K562 (cell line): ENCODE measurements around the gene RAD1. TPM values are rescaled to one million over a fixed set of nuclear protein-coding genes. Genes with fewer than 3 reads are reported as not detected.

Source experiments
- ATAC-seq: fragments of 200-7000 bp; cut with Tn5 transposase; 3 replicates; pipeline ENCODE4 v1.9.1; 2020; ENCODE audit warnings: moderate library complexity
- BruUV-seq: library from RNA; stranded (reverse); fragments of 400-500 nt; replicated peaks from 2 replicates; lab custom pipeline; 2021; lab: Mats Ljungman, UMichigan
- CTCF ChIA-PET: fragments of 300-600 bp; formaldehyde crosslinking; extraction: SDS; loops from one replicate; lab custom pipeline; 2021; ENCODE audit warnings: low intra/inter-chr PET ratio; lab: Yijun Ruan, JAX
- POLR2A ChIA-PET: fragments of 300-600, 350-650 bp; sonication (Branson Sonifier 250); formaldehyde crosslinking; extraction: SDS; loops from one replicate; lab custom pipeline; 2021; ENCODE audit warnings: antibody characterized with exemption, inconsistent platforms; lab: Yijun Ruan, JAX
- DNase-seq, 4 experiments: peaks; one replicate each; pipeline versions ENCODE4 v3.0.0 to v3.0.0-alpha.2; 2011 to 2018; ENCODE audit warnings: low spot score in 3 of 4, mixed read lengths in 3 of 4; ENCODE audit errors: extremely low read depth in 1 of 4
- FAIRE-seq: peaks from 2 replicates; lab custom pipeline; 2011; peaks lifted over from hg19 to GRCh38; lab: Jason Lieb, UNC
- H2AFZ ChIP-seq: 2 replicates; pipeline ENCODE4 v1.6.0; 2011; ENCODE audit warnings: low read depth, low read length, control low read depth, inconsistent platforms
- H3K27ac ChIP-seq: fragments of 200-600 bp; 3 replicates; pipeline ENCODE4 v1.8.0; 2011; ENCODE audit warnings: low read depth, mild to moderate bottlenecking, control low read depth, inconsistent platforms, low read length, moderate library complexity, mixed read lengths; ENCODE audit errors: extremely low read depth
- H3K27me3 ChIP-seq, 2 experiments: fragments of 300-600 bp in 1 of 2; 2 replicates in 1 of 2; 3 replicates in 1 of 2; pipeline versions ENCODE4 v1.6.0 to v1.8.0; 2011; ENCODE audit warnings: inconsistent platforms in 2 of 2, low read length in 2 of 2, mild to moderate bottlenecking in 1 of 2, mixed read lengths in 1 of 2, moderate library complexity in 1 of 2; ENCODE audit not compliant: control insufficient read depth in 2 of 2, insufficient read depth in 2 of 2
- H3K36me3 ChIP-seq: fragments of 300-600 bp; 3 replicates; pipeline ENCODE4 v1.8.0; 2011; ENCODE audit warnings: mild to moderate bottlenecking, low read length, inconsistent platforms; ENCODE audit not compliant: control insufficient read depth, insufficient read depth
- H3K4me1 ChIP-seq, 2 experiments: fragments of 200-600 bp in 1 of 2; replicated peaks in 1 of 2; 2 replicates in 1 of 2; 3 replicates in 1 of 2; pipeline versions ENCODE4 v1.5.1 to v1.8.0; 2011; ENCODE audit warnings: inconsistent platforms in 2 of 2, low read length in 2 of 2, mild to moderate bottlenecking in 1 of 2, mixed read lengths in 1 of 2, moderate library complexity in 1 of 2; ENCODE audit not compliant: control insufficient read depth in 2 of 2, insufficient read depth in 2 of 2
- H3K4me2 ChIP-seq: 2 replicates; pipeline ENCODE4 v1.6.1; 2011; ENCODE audit warnings: low read length, control low read depth, inconsistent platforms, mixed read lengths; ENCODE audit not compliant: insufficient read depth
- H3K4me3 ChIP-seq: fragments of 200-600 bp; sonication (generic), shearing (Covaris generic); 2 replicates; pipeline ENCODE4 v1.5.1; 2016; ENCODE audit warnings: control low read depth, inconsistent platforms
- H3K79me2 ChIP-seq: fragments of 200-600 bp; 3 replicates; pipeline ENCODE4 v1.8.0; 2011; ENCODE audit warnings: low read length, inconsistent platforms; ENCODE audit not compliant: control insufficient read depth, insufficient read depth
- H3K9ac ChIP-seq, 2 experiments: 2 replicates each; pipeline versions ENCODE4 v1.6.0 to v1.6.1; 2011; ENCODE audit warnings: low read depth in 2 of 2, low read length in 2 of 2, control low read depth in 1 of 2, inconsistent platforms in 1 of 2, mild to moderate bottlenecking in 1 of 2, mixed read lengths in 1 of 2; ENCODE audit not compliant: insufficient read depth in 1 of 2
- H3K9me1 ChIP-seq: one replicate; pipeline ENCODE4 v1.6.0; 2011; ENCODE audit warnings: inconsistent platforms, mild to moderate bottlenecking, low read length, moderate library complexity; ENCODE audit not compliant: control insufficient read depth, insufficient read depth
- H3K9me3 ChIP-seq: replicated peaks from 2 replicates; pipeline ENCODE4 v1.5.1; 2011; ENCODE audit warnings: low read depth, low read length, inconsistent platforms; ENCODE audit not compliant: control insufficient read depth, insufficient read depth
- H4K20me1 ChIP-seq: replicated peaks from 2 replicates; pipeline ENCODE4 v1.6.1; 2011; ENCODE audit warnings: low read length, inconsistent platforms, mixed read lengths; ENCODE audit not compliant: control insufficient read depth, insufficient read depth
- ARNT ChIP-seq, 2 experiments: fragments of 450-650 bp; IDR thresholded peaks; 2 replicates each; pipeline ENCODE4 v1.6.1; 2016; ENCODE audit warnings: mild to moderate bottlenecking in 1 of 2
- CBX5 ChIP-seq: IDR thresholded peaks from 2 replicates; pipeline ENCODE4 v1.6.1; 2014; ENCODE audit warnings: low read depth, borderline replicate concordance
- CTBP1 ChIP-seq: fragments of 450-650 bp; IDR thresholded peaks from 2 replicates; pipeline ENCODE4 v1.6.1; 2016; ENCODE audit warnings: borderline replicate concordance
- EHMT2 ChIP-seq: fragments of 450-650 bp; IDR thresholded peaks from 2 replicates; pipeline ENCODE4 v1.6.1; 2018; ENCODE audit warnings: antibody characterized with exemption
- ERF ChIP-seq: fragments of 450-650 bp; formaldehyde crosslinking; IDR thresholded peaks from 2 replicates; pipeline ENCODE4 v1.4.0; 2020; ENCODE audit warnings: mild to moderate bottlenecking, mixed read lengths
- FOXK2 ChIP-seq, 2 experiments: fragments of 450-650 bp; IDR thresholded peaks in 1 of 2; conservative IDR thresholded peaks in 1 of 2; 2 replicates each; pipeline ENCODE4 v1.6.1; 2016; ENCODE audit warnings: low read depth in 2 of 2, mild to moderate bottlenecking in 1 of 2
- GATAD2B ChIP-seq: fragments of 450-650 bp; IDR thresholded peaks from 2 replicates; pipeline ENCODE4 v1.6.1; 2017; ENCODE audit warnings: mild to moderate bottlenecking, borderline replicate concordance
- HDAC1 ChIP-seq, 2 experiments: fragments of 450-650 bp; IDR thresholded peaks; 2 replicates each; pipeline ENCODE4 v1.6.1; 2016 to 2017; ENCODE audit warnings: inconsistent platforms in 1 of 2, mild to moderate bottlenecking in 1 of 2, moderate library complexity in 1 of 2
- HDGF ChIP-seq: fragments of 450-650 bp; IDR thresholded peaks from 2 replicates; pipeline ENCODE4 v1.6.1; 2016
- SMARCB1 ChIP-seq: IDR thresholded peaks from 2 replicates; pipeline ENCODE4 v1.6.1; 2011; ENCODE audit warnings: improper control_type of control experiment, low read depth; ENCODE audit not compliant: insufficient read length
- STAT5B ChIP-seq: fragments of 250-450 bp; sonication (Bioruptor Pico); IDR thresholded peaks from 2 replicates; pipeline ENCODE4 v1.8.0; 2021; ENCODE audit warnings: mild to moderate bottlenecking, inconsistent platforms
- ZC3H11A ChIP-seq: IDR thresholded peaks from 2 replicates; pipeline ENCODE4 v1.6.1; 2012; ENCODE audit warnings: low read depth, low read length, improper control_type of control experiment
- WGBS: fragments of 100-300 bp; shearing (Covaris generic); methylation state at CpG from one replicate; pipeline ENCODE4 v1.1.6; 2016; ENCODE audit warnings: low coverage, mixed read lengths; ENCODE audit not compliant: insufficient coverage; ENCODE audit errors: missing lambda C conversion rate; 5-methylcytosine and 5-hydroxymethylcytosine counted together
- in situ Hi-C: fragments of 300-500 bp; cut with MboI; formaldehyde crosslinking; loops from 4 replicates; pipeline ENCODE4 v1.15.0; 2018; ENCODE audit warnings: inconsistent platforms, mixed read lengths
- intact Hi-C: fragments of 100-400 bp; cut with micrococcal nuclease; formaldehyde crosslinking; loops from 2 replicates; pipeline ENCODE4 v1.14.2; 2022
- polyA plus RNA-seq, 8 experiments: library from polyadenylated mRNA; depleted of rRNA in 4 of 8; stranded (reverse) in 5 of 8; unstranded in 3 of 8; fragments of >200 nt; fragmentation: Nextera tagmentation in 2 of 8; fragmentation: Illumina TruSeq in 1 of 8; extraction: Ambion mirVana in 2 of 8; extraction: Trizol in 1 of 8; gene quantifications; 2 replicates each; pipeline versions ENCODE4 v1.2.1 to v1.2.3, GENCODE V29; 2011 to 2014; ENCODE audit warnings: inconsistent platforms in 1 of 8, missing spikeins in 1 of 8
- total RNA-seq, 7 experiments: library from RNA; depleted of rRNA in 6 of 7; stranded (reverse); fragments of >200 nt in 6 of 7; fragmentation: Illumina TruSeq in 2 of 7; extraction: Trizol in 2 of 7; gene quantifications; 2 replicates each; pipeline versions ENCODE4 v1.2.1 to v1.2.3, GENCODE V29; 2011 to 2021; ENCODE audit warnings: low replicate concordance in 1 of 7
- TF ChIP-seq, protein P1 (sequence below): fragments of 450-650 bp; IDR thresholded peaks from 2 replicates; pipeline ENCODE4 v1.6.1; 2018; ENCODE audit not compliant: partially characterized antibody
- TF ChIP-seq, protein P2 (sequence below): fragments of 450-650 bp; formaldehyde crosslinking; conservative IDR thresholded peaks from 2 replicates; pipeline ENCODE4 v1.4.0; 2022; ENCODE audit warnings: mild to moderate bottlenecking, missing genetic modification characterization
- TF ChIP-seq, protein P3 (sequence below): fragments of 450-650 bp; IDR thresholded peaks from 2 replicates; pipeline ENCODE4 v1.6.1; 2016; ENCODE audit warnings: borderline replicate concordance
- TF ChIP-seq, protein P4 (sequence below): sonication (generic); formaldehyde crosslinking; IDR thresholded peaks from 2 replicates; pipeline ENCODE4 v1.5.0; 2020; ENCODE audit warnings: missing genetic modification reagents

Gene RAD1
- total and polyA plus RNA-seq, 9 of the 15 experiments (the other 6 are each of a cell fraction or from before 2014, with no cell fraction given) = 44.5 to 148 (median 60.8) TPM

DNA sequence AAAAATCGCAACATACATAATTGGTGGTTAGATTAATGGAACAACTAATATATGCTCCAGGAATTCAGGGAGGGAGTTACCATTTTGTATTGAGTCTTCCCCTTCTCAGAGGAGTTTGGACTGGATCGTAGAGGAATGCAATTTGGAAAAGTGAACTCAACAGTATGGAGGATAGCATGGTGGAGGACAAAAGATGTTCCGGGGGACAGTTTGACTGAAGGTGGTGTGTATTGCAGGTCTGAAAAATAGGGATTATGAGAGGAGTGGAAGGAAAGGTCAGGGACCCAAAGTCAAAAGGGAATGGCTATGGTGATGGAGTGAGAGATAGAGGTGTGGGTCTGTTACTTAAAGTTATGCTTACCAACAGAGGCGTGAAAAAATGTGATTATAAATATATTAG, 15.6 kb upstream of the RAD1 start:
- FAIRE-seq (no peak), ATAC-seq (no peak), DNase-seq (no peak)
- POLR2A ChIA-PET = interaction anchor here (1.2 to 3.7 kb wide), 2 partner anchors 13 to 14 kb away, joined by 4 to 67 read pairs; partner anchors contain the start of genes BRIX1 and RAD1
- H3K79me2 ChIP-seq = peaks cover 72% of the 10 kb centered on the region
- TSS peak; percentile 52 for BruUV-seq
- H4K20me1 ChIP-seq = no peaks in the 10 kb centered on the region
- H3K4me3 ChIP-seq = peak overlapping the region; percentile 84
- peak overlapping the region; percentile 66 to 76 for H3K9ac ChIP-seq
- CTCF ChIA-PET = no interaction called here
- H2AFZ ChIP-seq = no peak overlapping the region
- H3K9me3 ChIP-seq = no peaks in the 10 kb centered on the region
- peak overlapping the region; percentile 85 for H3K27ac ChIP-seq
- in situ Hi-C loops = no loop called here
- peak overlapping the region; percentile 94 for H3K4me2 ChIP-seq
- peaks cover 9 to 18% of the 10 kb centered on the region in 2 experiments; a peak in 4 of 5 replicates for H3K4me1 ChIP-seq
- 5% methylated on average over 4 of the region's 4 CpGs for WGBS
- H3K9me1 ChIP-seq = no peaks in the 10 kb centered on the region
- intact Hi-C loops = no loop called here
- no peaks in the 10 kb centered on the region for H3K27me3 ChIP-seq
- peaks cover 62% of the 10 kb centered on the region for H3K36me3 ChIP-seq
- TF ChIP-seq HDAC1 (IDR thresholded peaks at IDR 0.05) (peak in 1 of 2 experiments; percentile 50; a peak in 1 of 4 replicates), GATAD2B (no peak), FOXK2 (conservative IDR thresholded peaks at IDR 0.05 in 1 of 2, IDR thresholded peaks at IDR 0.05 in 1 of 2; ENCODE audit: low read depth in 2 of 2) (peak in 1 of 2 experiments; percentile 3; a peak in 1 of 4 replicates), SMARCB1 (no peak), HDGF (peak; percentile 28; the same call in 1 of the 2 replicates), CBX5 (no peak), ZC3H11A (no peak), EHMT2 (peak; percentile 84; the same call in 1 of the 2 replicates), CTBP1 (no peak), STAT5B (CRISPR knock-in tag) (no peak), ARNT (IDR thresholded peaks at IDR 0.05) (no peak), ERF (CRISPR knock-in tag) (no peak)
- TF ChIP-seq, protein P1, sequence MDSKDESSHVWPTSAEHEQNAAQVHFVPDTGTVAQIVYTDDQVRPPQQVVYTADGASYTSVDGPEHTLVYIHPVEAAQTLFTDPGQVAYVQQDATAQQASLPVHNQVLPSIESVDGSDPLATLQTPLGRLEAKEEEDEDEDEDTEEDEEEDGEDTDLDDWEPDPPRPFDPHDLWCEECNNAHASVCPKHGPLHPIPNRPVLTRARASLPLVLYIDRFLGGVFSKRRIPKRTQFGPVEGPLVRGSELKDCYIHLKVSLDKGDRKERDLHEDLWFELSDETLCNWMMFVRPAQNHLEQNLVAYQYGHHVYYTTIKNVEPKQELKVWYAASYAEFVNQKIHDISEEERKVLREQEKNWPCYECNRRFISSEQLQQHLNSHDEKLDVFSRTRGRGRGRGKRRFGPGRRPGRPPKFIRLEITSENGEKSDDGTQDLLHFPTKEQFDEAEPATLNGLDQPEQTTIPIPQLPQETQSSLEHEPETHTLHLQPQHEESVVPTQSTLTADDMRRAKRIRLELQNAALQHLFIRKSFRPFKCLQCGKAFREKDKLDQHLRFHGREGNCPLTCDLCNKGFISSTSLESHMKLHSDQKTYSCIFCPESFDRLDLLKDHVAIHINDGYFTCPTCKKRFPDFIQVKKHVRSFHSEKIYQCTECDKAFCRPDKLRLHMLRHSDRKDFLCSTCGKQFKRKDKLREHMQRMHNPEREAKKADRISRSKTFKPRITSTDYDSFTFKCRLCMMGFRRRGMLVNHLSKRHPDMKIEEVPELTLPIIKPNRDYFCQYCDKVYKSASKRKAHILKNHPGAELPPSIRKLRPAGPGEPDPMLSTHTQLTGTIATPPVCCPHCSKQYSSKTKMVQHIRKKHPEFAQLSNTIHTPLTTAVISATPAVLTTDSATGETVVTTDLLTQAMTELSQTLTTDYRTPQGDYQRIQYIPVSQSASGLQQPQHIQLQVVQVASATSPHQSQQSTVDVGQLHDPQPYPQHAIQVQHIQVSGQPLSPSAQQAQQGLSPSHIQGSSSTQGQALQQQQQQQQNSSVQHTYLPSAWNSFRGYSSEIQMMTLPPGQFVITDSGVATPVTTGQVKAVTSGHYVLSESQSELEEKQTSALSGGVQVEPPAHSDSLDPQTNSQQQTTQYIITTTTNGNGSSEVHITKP = peak; percentile 41
- TF ChIP-seq, protein P2, sequence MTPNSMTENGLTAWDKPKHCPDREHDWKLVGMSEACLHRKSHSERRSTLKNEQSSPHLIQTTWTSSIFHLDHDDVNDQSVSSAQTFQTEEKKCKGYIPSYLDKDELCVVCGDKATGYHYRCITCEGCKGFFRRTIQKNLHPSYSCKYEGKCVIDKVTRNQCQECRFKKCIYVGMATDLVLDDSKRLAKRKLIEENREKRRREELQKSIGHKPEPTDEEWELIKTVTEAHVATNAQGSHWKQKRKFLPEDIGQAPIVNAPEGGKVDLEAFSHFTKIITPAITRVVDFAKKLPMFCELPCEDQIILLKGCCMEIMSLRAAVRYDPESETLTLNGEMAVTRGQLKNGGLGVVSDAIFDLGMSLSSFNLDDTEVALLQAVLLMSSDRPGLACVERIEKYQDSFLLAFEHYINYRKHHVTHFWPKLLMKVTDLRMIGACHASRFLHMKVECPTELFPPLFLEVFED (CRISPR knock-in tag) = no peak
- TF ChIP-seq, protein P3, sequence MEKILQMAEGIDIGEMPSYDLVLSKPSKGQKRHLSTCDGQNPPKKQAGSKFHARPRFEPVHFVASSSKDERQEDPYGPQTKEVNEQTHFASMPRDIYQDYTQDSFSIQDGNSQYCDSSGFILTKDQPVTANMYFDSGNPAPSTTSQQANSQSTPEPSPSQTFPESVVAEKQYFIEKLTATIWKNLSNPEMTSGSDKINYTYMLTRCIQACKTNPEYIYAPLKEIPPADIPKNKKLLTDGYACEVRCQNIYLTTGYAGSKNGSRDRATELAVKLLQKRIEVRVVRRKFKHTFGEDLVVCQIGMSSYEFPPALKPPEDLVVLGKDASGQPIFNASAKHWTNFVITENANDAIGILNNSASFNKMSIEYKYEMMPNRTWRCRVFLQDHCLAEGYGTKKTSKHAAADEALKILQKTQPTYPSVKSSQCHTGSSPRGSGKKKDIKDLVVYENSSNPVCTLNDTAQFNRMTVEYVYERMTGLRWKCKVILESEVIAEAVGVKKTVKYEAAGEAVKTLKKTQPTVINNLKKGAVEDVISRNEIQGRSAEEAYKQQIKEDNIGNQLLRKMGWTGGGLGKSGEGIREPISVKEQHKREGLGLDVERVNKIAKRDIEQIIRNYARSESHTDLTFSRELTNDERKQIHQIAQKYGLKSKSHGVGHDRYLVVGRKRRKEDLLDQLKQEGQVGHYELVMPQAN = no peak
- TF ChIP-seq, protein P4, sequence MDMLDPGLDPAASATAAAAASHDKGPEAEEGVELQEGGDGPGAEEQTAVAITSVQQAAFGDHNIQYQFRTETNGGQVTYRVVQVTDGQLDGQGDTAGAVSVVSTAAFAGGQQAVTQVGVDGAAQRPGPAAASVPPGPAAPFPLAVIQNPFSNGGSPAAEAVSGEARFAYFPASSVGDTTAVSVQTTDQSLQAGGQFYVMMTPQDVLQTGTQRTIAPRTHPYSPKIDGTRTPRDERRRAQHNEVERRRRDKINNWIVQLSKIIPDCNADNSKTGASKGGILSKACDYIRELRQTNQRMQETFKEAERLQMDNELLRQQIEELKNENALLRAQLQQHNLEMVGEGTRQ = no peak
